Endothelial cell of umbilical vein (primary cell): Measurements from ENCODE around the gene JPH3.

Source experiments
- CTCF ChIP-seq, 2 donors: IDR thresholded peaks; 1 replicate in 1 of 2; 2 replicates in 1 of 2; pipeline ENCODE4 v1.5.1; 2011; ENCODE audit warnings: low read length in 2 of 2, mild to moderate bottlenecking in 2 of 2, moderate library complexity in 2 of 2, control low read depth in 1 of 2, inconsistent platforms in 1 of 2, low read depth in 1 of 2; ENCODE audit not compliant: insufficient read depth in 1 of 2; ENCODE audit errors: extremely low read depth in 1 of 2
- EZH2 ChIP-seq: IDR thresholded peaks from 2 replicates; pipeline ENCODE4 v1.6.1; 2012; ENCODE audit warnings: borderline replicate concordance, low read depth, mild to moderate bottlenecking, moderate library complexity, low read length, inconsistent platforms; ENCODE audit not compliant: severe bottlenecking
- JUN ChIP-seq: IDR thresholded peaks from 2 replicates; pipeline ENCODE4 v1.6.1; 2011; ENCODE audit warnings: borderline replicate concordance, low read depth; ENCODE audit not compliant: insufficient read length, insufficient read depth
- POLR2A ChIP-seq: IDR thresholded peaks from 2 replicates; pipeline ENCODE4 v1.6.1; 2012; ENCODE audit warnings: low read depth, mild to moderate bottlenecking, control low read depth, low read length
- POLR2AphosphoS5 ChIP-seq: IDR thresholded peaks from 2 replicates; pipeline ENCODE4 v1.6.1; 2012; ENCODE audit warnings: low read depth, mild to moderate bottlenecking, control low read depth, low read length, moderate library complexity; ENCODE audit not compliant: insufficient read depth

DNA sequence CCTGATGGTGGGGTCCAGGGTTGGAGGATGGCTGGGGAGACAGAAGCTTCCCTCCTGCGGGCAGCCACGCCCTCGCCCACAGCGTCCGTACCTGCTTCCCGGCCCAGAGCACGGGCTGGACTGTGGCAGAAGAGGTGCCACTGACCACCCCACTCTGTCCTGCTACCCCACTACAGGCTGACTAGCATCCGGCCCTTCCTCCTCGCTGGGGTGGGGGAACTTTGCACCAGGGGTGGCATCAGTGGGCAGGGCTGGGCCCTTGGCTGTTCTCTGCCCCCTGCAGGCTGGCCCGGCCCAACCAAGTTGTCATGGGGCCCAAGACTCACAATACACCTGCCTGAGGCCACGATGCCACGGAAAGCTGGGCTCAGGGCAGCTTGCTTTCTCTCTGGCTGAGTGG is 90.4 kb downstream of the JPH3 start:
- TF ChIP-seq CTCF (IDR thresholded peaks at IDR 0.05; ENCODE audit: extremely low read depth in 1 of 2, insufficient read depth in 1 of 2, low read depth in 1 of 2, low read length in 2 of 2) (no peak), POLR2A (no peak), EZH2 (no peak), JUN (no peak), POLR2AphosphoS5 (no peak)
